RWPE2 (cell line): ENCODE measurements around the gene BNIP3.

Experiments
- ATAC-seq: fragments of 200-7000 bp; cut with Tn5 transposase; 3 replicates; pipeline ENCODE4 v1.9.1; 2021; ENCODE audit warnings: low read depth
- DNase-seq: peaks from one replicate; pipeline ENCODE4 v3.0.0-alpha.2; 2020; ENCODE audit warnings: low spot score
- H3K27ac ChIP-seq: fragments of 450-650 bp; 2 replicates; pipeline ENCODE4 v1.5.1; 2017; ENCODE audit warnings: mild to moderate bottlenecking; ENCODE audit not compliant: poor library complexity, severe bottlenecking
- H3K27me3 ChIP-seq: fragments of 250-450 bp; sonication (Bioruptor Pico); 2 replicates; pipeline ENCODE4 v1.5.1; 2021; ENCODE audit warnings: mild to moderate bottlenecking, moderate library complexity; ENCODE audit not compliant: insufficient read depth, poor library complexity, severe bottlenecking
- H3K36me3 ChIP-seq: fragments of 250-450 bp; sonication (Bioruptor Pico); 2 replicates; pipeline ENCODE4 v1.5.1; 2020; ENCODE audit warnings: low read depth, mild to moderate bottlenecking, moderate library complexity
- H3K4me1 ChIP-seq: fragments of 250-450 bp; sonication (Bioruptor Pico); 2 replicates; pipeline ENCODE4 v1.5.1; 2021; ENCODE audit warnings: mild to moderate bottlenecking, moderate library complexity; ENCODE audit not compliant: insufficient read depth, poor library complexity, severe bottlenecking
- H3K4me3 ChIP-seq: fragments of 250-450 bp; sonication (Bioruptor Pico); 2 replicates; pipeline ENCODE4 v1.5.1; 2021; ENCODE audit warnings: mild to moderate bottlenecking, moderate library complexity; ENCODE audit not compliant: severe bottlenecking
- H3K9me3 ChIP-seq: fragments of 250-450 bp; sonication (Bioruptor Pico); 2 replicates; pipeline ENCODE4 v1.5.1; 2021; ENCODE audit warnings: mild to moderate bottlenecking, moderate library complexity; ENCODE audit not compliant: severe bottlenecking
- CTCF ChIP-seq: fragments of 450-650 bp; IDR thresholded peaks from one replicate; pipeline ENCODE4 v1.5.1; 2017; ENCODE audit warnings: mild to moderate bottlenecking, moderate library complexity; ENCODE audit not compliant: poor library complexity, severe bottlenecking

Gene BNIP3

GRCh38 chr10:131949041-131949862 lies 32.5 kb downstream of the BNIP3 start:
- ATAC-seq, result no peak
- H3K4me1 ChIP-seq, result peaks cover 42% of the 10 kb centered on the region
- DNase-seq, result peak; percentile 33
- TF ChIP-seq CTCF, result no peak
- no peaks in the 10 kb centered on the region for H3K27me3 ChIP-seq
- peaks cover 61% of the 10 kb centered on the region for H3K36me3 ChIP-seq
- H3K9me3 ChIP-seq, result no peaks in the 10 kb centered on the region
- no peak overlapping the region for H3K4me3 ChIP-seq
- peak overlapping the region; percentile 98 for H3K27ac ChIP-seq

DNA sequence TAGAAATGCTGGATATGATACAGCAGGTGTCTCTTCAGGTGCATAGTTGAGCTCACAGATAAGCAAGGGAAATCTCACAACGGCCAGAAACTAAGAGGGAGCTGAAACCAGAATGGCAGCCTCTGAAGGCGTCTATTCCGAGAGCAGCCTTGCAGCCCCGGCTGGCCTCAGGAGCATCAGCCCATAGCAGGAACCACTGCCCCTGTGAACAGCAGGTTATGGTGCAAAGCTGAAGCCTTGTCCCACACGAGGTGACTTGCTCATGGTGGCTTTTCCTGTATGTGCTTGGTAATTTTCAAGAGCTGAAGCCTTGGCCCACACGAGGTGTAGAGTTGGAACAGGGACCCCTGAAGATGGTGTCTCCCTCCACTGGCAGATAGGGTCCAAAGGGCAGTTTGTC lies 33.2 kb downstream of the BNIP3 start:
- H3K9me3 ChIP-seq, result no peaks in the 10 kb centered on the region
- H3K27ac ChIP-seq, result peak overlapping the region; percentile 98
- peak; percentile 19 for DNase-seq
- TF ChIP-seq CTCF, result no peak
- no peaks in the 10 kb centered on the region for H3K27me3 ChIP-seq
- H3K36me3 ChIP-seq, result peaks cover 60% of the 10 kb centered on the region
- no peak overlapping the region for H3K4me3 ChIP-seq
- H3K4me1 ChIP-seq, result peaks cover 42% of the 10 kb centered on the region
- ATAC-seq, result no peak

GRCh38 chr10:131947631-131948347 lies 33.9 kb downstream of the BNIP3 start:
- peak; percentile 83 for ATAC-seq
- H3K9me3 ChIP-seq, result no peaks in the 10 kb centered on the region
- TF ChIP-seq CTCF, result no peak
- no peaks in the 10 kb centered on the region for H3K27me3 ChIP-seq
- DNase-seq, result peak; percentile 75
- peak overlapping the region; percentile 98 for H3K27ac ChIP-seq
- H3K36me3 ChIP-seq, result peaks cover 60% of the 10 kb centered on the region
- no peak overlapping the region for H3K4me3 ChIP-seq
- H3K4me1 ChIP-seq, result peaks cover 42% of the 10 kb centered on the region

DNA sequence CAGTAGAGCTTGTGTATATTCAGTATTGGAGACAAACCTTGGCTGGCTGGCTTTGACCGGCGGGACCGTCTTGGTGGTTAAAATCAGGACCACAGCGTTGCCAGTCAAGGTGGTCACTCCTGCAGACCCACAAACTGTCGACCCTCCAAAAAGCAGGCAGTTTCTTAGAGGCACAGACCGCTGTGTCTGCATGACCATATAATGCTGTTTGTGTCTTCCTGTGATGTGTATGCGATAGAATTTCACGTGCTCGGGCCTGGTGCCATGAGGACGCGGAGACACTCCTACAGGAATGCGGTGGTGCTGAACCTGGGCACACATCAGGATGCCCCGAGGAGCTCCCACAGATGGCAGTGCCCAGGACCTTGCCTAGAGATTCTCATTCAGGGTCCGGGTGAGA lies 34.8 kb downstream of the BNIP3 start:
- H3K27ac ChIP-seq, result peak overlapping the region; percentile 98
- no peak overlapping the region for H3K4me3 ChIP-seq
- H3K36me3 ChIP-seq, result peaks cover 68% of the 10 kb centered on the region
- no peak for TF ChIP-seq CTCF
- no peak for ATAC-seq
- H3K4me1 ChIP-seq, result peaks cover 42% of the 10 kb centered on the region
- H3K9me3 ChIP-seq, result no peaks in the 10 kb centered on the region
- DNase-seq, result no peak
- no peaks in the 10 kb centered on the region for H3K27me3 ChIP-seq

DNA sequence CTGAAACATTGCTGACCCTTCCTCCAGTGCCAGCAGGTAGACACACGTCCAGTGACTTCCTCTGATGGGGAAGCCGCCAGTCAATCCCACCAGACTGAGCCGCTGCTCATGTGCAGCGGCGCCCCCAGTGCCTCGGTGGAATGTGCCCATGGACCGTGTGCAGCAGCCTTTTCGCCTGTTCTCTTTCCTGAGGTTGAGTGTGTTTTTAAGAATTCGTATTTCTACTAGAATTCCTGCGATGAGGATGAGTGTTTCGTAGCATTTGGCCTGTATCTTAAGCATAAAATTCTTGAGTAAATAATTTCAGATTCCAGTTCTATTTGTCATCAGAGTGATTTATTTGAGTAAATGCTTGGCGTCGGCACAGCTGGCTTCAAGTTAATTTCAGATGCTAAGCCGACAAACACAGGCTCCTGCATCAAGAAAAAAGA lies 35.4 kb downstream of the BNIP3 start:
- Histone ChIP-seq H3K9me3 (no peaks in the 10 kb centered on the region), H3K27ac (peak overlapping the region; percentile 98), H3K27me3 (no peaks in the 10 kb centered on the region), H3K36me3 (peaks cover 70% of the 10 kb centered on the region), H3K4me3 (no peak overlapping the region), H3K4me1 (peaks cover 42% of the 10 kb centered on the region)
- ATAC-seq (peak; percentile 63), DNase-seq (peak; percentile 63)
- peak; percentile 24 for TF ChIP-seq CTCF
